Measurements from ENCODE around the gene PLEKHA4.

The PLEKHA4 gene

GRCh38 chr19:48833049-48833448 lies 35.4 kb downstream of the PLEKHA4 start:
- Histone ChIP-seq H4K20me1 (ENCODE audit: control insufficient read depth, insufficient read depth, low read depth, low read length) (no peaks in the 10 kb centered on the region), H3K4me2 (ENCODE audit: low read length) (no peak overlapping the region), H3K4me1 (ENCODE audit: control insufficient read depth, low read length) (peaks cover 30% of the 10 kb centered on the region), H3K36me3 (ENCODE audit: control insufficient read depth, low read length) (no peaks in the 10 kb centered on the region), H3K79me2 (ENCODE audit: control insufficient read depth, low read length) (no peaks in the 10 kb centered on the region), H3K9me3 (ENCODE audit: control insufficient read depth, insufficient read depth, low read length) (no peaks in the 10 kb centered on the region), H3K27me3 (ENCODE audit: control insufficient read depth, low read length) (no peaks in the 10 kb centered on the region), H3K4me3 (ENCODE audit: low read length) (no peak overlapping the region), H3K27ac (ENCODE audit: low read depth, low read length) (no peak overlapping the region), H3F3A (ENCODE audit: control insufficient read depth, insufficient read depth) (peaks cover 3% of the 10 kb centered on the region; the same call in 1 of the 2 replicates), H3K9me2 (replicated peaks; ENCODE audit: control insufficient read depth, low read length) (no peaks in the 10 kb centered on the region)
- no peak for TF ChIP-seq CTCF (IDR thresholded peaks at IDR 0.05; ENCODE audit: low read depth, low read length, poor library complexity, severe bottlenecking)

GRCh38 chr19:48830965-48831364 lies 37.5 kb downstream of the PLEKHA4 start:
- Histone ChIP-seq H3K9me3 (ENCODE audit: control insufficient read depth, insufficient read depth, low read length) (no peaks in the 10 kb centered on the region), H4K20me1 (ENCODE audit: control insufficient read depth, insufficient read depth, low read depth, low read length) (no peaks in the 10 kb centered on the region), H3K9me2 (replicated peaks; ENCODE audit: control insufficient read depth, low read length) (no peaks in the 10 kb centered on the region), H3K4me2 (ENCODE audit: low read length) (no peak overlapping the region), H3K36me3 (ENCODE audit: control insufficient read depth, low read length) (no peaks in the 10 kb centered on the region), H3F3A (ENCODE audit: control insufficient read depth, insufficient read depth) (peaks cover 2% of the 10 kb centered on the region; the same call in 1 of the 2 replicates), H3K4me3 (ENCODE audit: low read length) (no peak overlapping the region), H3K27ac (ENCODE audit: low read depth, low read length) (no peak overlapping the region), H3K27me3 (ENCODE audit: control insufficient read depth, low read length) (no peaks in the 10 kb centered on the region), H3K79me2 (ENCODE audit: control insufficient read depth, low read length) (no peaks in the 10 kb centered on the region), H3K4me1 (ENCODE audit: control insufficient read depth, low read length) (peaks cover 13% of the 10 kb centered on the region)
- TF ChIP-seq CTCF (IDR thresholded peaks at IDR 0.05; ENCODE audit: low read depth, low read length, poor library complexity, severe bottlenecking) (no peak), EZH2phosphoT487 (IDR thresholded peaks at IDR 0.05; ENCODE audit: borderline replicate concordance, low read length) (no peak)

- no peaks in the 10 kb centered on the region for H3K79me2 ChIP-seq (ENCODE audit: control insufficient read depth, low read length)
- H3K36me3 ChIP-seq (ENCODE audit: control insufficient read depth, low read length), result no peaks in the 10 kb centered on the region
- H3K4me2 ChIP-seq (ENCODE audit: low read length), result no peak overlapping the region
These were observed 38.3 kb downstream of the PLEKHA4 start for GRCh38 chr19:48830088-48830487.

More at GRCh38 chr19:48830088-48830487, 38.3 kb downstream of the PLEKHA4 start:
- Histone ChIP-seq H3K27ac (ENCODE audit: low read depth, low read length) (no peak overlapping the region), H3K4me3 (ENCODE audit: low read length) (no peak overlapping the region), H3K9me2 (replicated peaks; ENCODE audit: control insufficient read depth, low read length) (no peaks in the 10 kb centered on the region), H3K4me1 (ENCODE audit: control insufficient read depth, low read length) (peaks cover 7% of the 10 kb centered on the region), H3K9me3 (ENCODE audit: control insufficient read depth, insufficient read depth, low read length) (no peaks in the 10 kb centered on the region), H3K27me3 (ENCODE audit: control insufficient read depth, low read length) (no peaks in the 10 kb centered on the region), H4K20me1 (ENCODE audit: control insufficient read depth, insufficient read depth, low read depth, low read length) (no peaks in the 10 kb centered on the region), H3F3A (ENCODE audit: control insufficient read depth, insufficient read depth) (no peaks in the 10 kb centered on the region)
- TF ChIP-seq CTCF (IDR thresholded peaks at IDR 0.05; ENCODE audit: low read depth, low read length, poor library complexity, severe bottlenecking) (no peak), EZH2phosphoT487 (IDR thresholded peaks at IDR 0.05; ENCODE audit: borderline replicate concordance, low read length) (no peak)
